HepG2 (cell line): ENCODE measurements around the gene RGS19. TPM values are rescaled to one million over a fixed set of nuclear protein-coding genes. Genes with fewer than 3 reads are reported as not detected.

Experiments used
- FOXC1 ChIP-seq: sonication (generic); formaldehyde crosslinking; IDR thresholded peaks from 2 replicates; pipeline ENCODE4 v1.8.0; 2022; ENCODE audit warnings: mild to moderate bottlenecking, missing genetic modification reagents, borderline replicate concordance
- MXD4 ChIP-seq: IDR thresholded peaks from 2 replicates; pipeline ENCODE4 v1.6.1; 2016; ENCODE audit warnings: mild to moderate bottlenecking, missing biosample characterization, missing genetic modification reagents
- PAWR ChIP-seq: sonication (generic); formaldehyde crosslinking; IDR thresholded peaks from 2 replicates; pipeline ENCODE4 v1.4.0; 2020; ENCODE audit warnings: missing genetic modification reagents, mild to moderate bottlenecking, borderline replicate concordance
- REXO4 ChIP-seq: sonication (generic); formaldehyde crosslinking; IDR thresholded peaks from 2 replicates; pipeline ENCODE4 v1.8.0; 2022; ENCODE audit warnings: missing genetic modification reagents, mild to moderate bottlenecking, borderline replicate concordance
- ZFP82 ChIP-seq: sonication (generic); formaldehyde crosslinking; IDR thresholded peaks from 2 replicates; pipeline ENCODE4 v1.5.1; 2020; ENCODE audit warnings: mild to moderate bottlenecking, missing genetic modification reagents, borderline replicate concordance
- ZFY ChIP-seq: sonication (generic); formaldehyde crosslinking; IDR thresholded peaks from 2 replicates; pipeline ENCODE4 v1.4.0; 2020; ENCODE audit warnings: missing genetic modification reagents
- ZKSCAN1 ChIP-seq: fragments of 150-350 bp; IDR thresholded peaks from 2 replicates; pipeline ENCODE4 v1.6.1; 2014; ENCODE audit warnings: low read length
- ZNF616 ChIP-seq: sonication (generic); formaldehyde crosslinking; IDR thresholded peaks from 2 replicates; pipeline ENCODE4 v1.5.0; 2020; ENCODE audit warnings: low read depth, mild to moderate bottlenecking, missing genetic modification reagents
- ZNF891 ChIP-seq: sonication (generic); formaldehyde crosslinking; IDR thresholded peaks from 2 replicates; pipeline ENCODE4 v1.5.0; 2020; ENCODE audit warnings: mild to moderate bottlenecking, missing genetic modification reagents
- ZSCAN22 ChIP-seq: sonication (generic); formaldehyde crosslinking; IDR thresholded peaks from 2 replicates; pipeline ENCODE4 v1.4.0; 2020; ENCODE audit warnings: mild to moderate bottlenecking, missing genetic modification reagents
- polyA plus RNA-seq, 8 experiments: library from polyadenylated mRNA; depleted of rRNA in 3 of 8; stranded (reverse) in 7 of 8; unstranded in 1 of 8; fragments of >200 nt; fragmentation: Illumina TruSeq in 4 of 8; extraction: Trizol in 4 of 8; gene quantifications; 2 replicates each; pipeline versions ENCODE4 v1.2.1 to v1.2.3, GENCODE V29; 2011 to 2016; ENCODE audit warnings: low read depth in 4 of 8, missing spikeins in 1 of 8, mixed read lengths in 1 of 8; ENCODE audit not compliant: insufficient read depth in 1 of 8
- total RNA-seq, 5 experiments: library from RNA; depleted of rRNA; stranded (reverse); fragments of >200 nt; fragmentation: Illumina TruSeq; extraction: Trizol; gene quantifications; 2 replicates each; pipeline ENCODE4 v1.2.3, GENCODE V29; 2016; ENCODE audit warnings: low read depth in 1 of 5
- TF ChIP-seq, protein P1 (sequence below): sonication (generic); formaldehyde crosslinking; conservative IDR thresholded peaks from 2 replicates; pipeline ENCODE4 v1.4.0; 2020; ENCODE audit warnings: missing genetic modification reagents
- TF ChIP-seq, protein P2 (sequence below): IDR thresholded peaks from 2 replicates; pipeline ENCODE4 v1.6.1; 2016; ENCODE audit warnings: mild to moderate bottlenecking
- TF ChIP-seq, protein P3 (sequence below): sonication (generic); formaldehyde crosslinking; IDR thresholded peaks from 2 replicates; pipeline ENCODE4 v1.4.0; 2020; ENCODE audit warnings: mild to moderate bottlenecking, missing genetic modification reagents, borderline replicate concordance
- TF ChIP-seq, protein P4 (sequence below): sonication (generic); formaldehyde crosslinking; IDR thresholded peaks from 2 replicates; pipeline ENCODE4 v1.5.0; 2020; ENCODE audit warnings: missing genetic modification reagents
- TF ChIP-seq, protein P5 (sequence below): sonication (generic); formaldehyde crosslinking; IDR thresholded peaks from 2 replicates; pipeline ENCODE4 v1.4.0; 2020; ENCODE audit warnings: missing genetic modification reagents

The RGS19 gene
- total and polyA plus RNA-seq, 2 of the 13 experiments (the other 11 are each of a cell fraction or from before 2014, with no cell fraction given), result 10.7 to 11.9 TPM

DNA sequence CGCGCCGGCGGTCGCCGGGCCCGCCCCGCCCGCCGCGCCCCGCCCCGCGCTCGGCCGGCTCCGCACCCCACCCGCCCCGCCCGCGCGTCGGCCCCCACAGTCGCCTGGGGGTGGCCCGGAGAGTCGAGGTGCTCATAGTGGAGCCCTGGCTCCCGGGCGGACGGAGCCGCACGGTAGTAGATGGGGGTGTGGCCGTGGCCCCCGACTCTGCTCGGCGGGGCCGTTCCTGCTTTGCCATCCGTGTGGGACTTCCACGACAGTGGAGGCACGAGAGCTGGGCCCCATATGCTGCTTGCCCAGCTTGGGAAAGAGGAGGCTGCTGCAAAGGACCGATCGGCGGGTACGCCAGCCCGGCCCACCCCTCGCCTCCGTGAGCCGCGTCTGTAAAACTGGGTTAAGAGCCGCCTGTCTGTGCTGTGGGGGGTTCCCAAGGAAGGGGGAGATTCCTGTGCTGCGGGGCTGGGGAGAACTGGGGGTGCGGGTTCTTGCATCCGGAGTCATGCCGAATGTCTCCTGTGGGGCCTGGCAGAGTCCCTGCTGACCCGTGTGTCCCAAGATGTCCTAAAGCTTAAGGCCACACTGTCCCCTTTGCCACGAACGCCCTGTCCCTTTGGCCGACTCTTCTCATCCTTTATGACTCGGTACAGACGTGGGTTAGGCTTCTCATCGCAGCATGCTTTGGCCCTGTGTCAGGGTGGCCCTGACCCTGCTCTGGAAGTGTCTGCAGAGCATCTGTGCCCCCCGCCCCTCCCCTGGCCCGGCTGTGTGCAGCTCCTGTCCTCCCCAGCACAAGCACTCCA, 895 bp upstream of the RGS19 start, which contains the start of gene OPRL1 (continued):
- no peak for TF ChIP-seq ZFP82 (CRISPR knock-in tag)
- TF ChIP-seq, protein P1, sequence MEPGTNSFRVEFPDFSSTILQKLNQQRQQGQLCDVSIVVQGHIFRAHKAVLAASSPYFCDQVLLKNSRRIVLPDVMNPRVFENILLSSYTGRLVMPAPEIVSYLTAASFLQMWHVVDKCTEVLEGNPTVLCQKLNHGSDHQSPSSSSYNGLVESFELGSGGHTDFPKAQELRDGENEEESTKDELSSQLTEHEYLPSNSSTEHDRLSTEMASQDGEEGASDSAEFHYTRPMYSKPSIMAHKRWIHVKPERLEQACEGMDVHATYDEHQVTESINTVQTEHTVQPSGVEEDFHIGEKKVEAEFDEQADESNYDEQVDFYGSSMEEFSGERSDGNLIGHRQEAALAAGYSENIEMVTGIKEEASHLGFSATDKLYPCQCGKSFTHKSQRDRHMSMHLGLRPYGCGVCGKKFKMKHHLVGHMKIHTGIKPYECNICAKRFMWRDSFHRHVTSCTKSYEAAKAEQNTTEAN (CRISPR knock-in tag), result no peak
- no peak; the same call in 1 of the 2 replicates for TF ChIP-seq ZNF891 (CRISPR knock-in tag)
- no peak for TF ChIP-seq ZNF616
- TF ChIP-seq, protein P2, sequence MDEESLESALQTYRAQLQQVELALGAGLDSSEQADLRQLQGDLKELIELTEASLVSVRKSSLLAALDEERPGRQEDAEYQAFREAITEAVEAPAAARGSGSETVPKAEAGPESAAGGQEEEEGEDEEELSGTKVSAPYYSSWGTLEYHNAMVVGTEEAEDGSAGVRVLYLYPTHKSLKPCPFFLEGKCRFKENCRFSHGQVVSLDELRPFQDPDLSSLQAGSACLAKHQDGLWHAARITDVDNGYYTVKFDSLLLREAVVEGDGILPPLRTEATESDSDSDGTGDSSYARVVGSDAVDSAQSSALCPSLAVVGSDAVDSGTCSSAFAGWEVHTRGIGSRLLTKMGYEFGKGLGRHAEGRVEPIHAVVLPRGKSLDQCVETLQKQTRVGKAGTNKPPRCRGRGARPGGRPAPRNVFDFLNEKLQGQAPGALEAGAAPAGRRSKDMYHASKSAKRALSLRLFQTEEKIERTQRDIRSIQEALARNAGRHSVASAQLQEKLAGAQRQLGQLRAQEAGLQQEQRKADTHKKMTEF, result no peak
- TF ChIP-seq, protein P3, sequence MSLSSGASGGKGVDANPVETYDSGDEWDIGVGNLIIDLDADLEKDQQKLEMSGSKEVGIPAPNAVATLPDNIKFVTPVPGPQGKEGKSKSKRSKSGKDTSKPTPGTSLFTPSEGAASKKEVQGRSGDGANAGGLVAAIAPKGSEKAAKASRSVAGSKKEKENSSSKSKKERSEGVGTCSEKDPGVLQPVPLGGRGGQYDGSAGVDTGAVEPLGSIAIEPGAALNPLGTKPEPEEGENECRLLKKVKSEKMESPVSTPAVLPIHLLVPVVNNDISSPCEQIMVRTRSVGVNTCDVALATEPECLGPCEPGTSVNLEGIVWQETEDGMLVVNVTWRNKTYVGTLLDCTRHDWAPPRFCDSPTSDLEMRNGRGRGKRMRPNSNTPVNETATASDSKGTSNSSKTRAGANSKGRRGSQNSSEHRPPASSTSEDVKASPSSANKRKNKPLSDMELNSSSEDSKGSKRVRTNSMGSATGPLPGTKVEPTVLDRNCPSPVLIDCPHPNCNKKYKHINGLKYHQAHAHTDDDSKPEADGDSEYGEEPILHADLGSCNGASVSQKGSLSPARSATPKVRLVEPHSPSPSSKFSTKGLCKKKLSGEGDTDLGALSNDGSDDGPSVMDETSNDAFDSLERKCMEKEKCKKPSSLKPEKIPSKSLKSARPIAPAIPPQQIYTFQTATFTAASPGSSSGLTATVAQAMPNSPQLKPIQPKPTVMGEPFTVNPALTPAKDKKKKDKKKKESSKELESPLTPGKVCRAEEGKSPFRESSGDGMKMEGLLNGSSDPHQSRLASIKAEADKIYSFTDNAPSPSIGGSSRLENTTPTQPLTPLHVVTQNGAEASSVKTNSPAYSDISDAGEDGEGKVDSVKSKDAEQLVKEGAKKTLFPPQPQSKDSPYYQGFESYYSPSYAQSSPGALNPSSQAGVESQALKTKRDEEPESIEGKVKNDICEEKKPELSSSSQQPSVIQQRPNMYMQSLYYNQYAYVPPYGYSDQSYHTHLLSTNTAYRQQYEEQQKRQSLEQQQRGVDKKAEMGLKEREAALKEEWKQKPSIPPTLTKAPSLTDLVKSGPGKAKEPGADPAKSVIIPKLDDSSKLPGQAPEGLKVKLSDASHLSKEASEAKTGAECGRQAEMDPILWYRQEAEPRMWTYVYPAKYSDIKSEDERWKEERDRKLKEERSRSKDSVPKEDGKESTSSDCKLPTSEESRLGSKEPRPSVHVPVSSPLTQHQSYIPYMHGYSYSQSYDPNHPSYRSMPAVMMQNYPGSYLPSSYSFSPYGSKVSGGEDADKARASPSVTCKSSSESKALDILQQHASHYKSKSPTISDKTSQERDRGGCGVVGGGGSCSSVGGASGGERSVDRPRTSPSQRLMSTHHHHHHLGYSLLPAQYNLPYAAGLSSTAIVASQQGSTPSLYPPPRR (CRISPR knock-in tag), result no peak
- no peak for TF ChIP-seq ZKSCAN1
- TF ChIP-seq ZFY, result peak; percentile 39; the same call in 1 of the 2 replicates
- TF ChIP-seq REXO4 (CRISPR knock-in tag), result no peak
- 0 out of 2 replicates have a peak, but pooled peaks have one; percentile 23 for TF ChIP-seq FOXC1 (CRISPR knock-in tag)
- TF ChIP-seq ZSCAN22 (CRISPR knock-in tag), result no peak
- TF ChIP-seq, protein P4, sequence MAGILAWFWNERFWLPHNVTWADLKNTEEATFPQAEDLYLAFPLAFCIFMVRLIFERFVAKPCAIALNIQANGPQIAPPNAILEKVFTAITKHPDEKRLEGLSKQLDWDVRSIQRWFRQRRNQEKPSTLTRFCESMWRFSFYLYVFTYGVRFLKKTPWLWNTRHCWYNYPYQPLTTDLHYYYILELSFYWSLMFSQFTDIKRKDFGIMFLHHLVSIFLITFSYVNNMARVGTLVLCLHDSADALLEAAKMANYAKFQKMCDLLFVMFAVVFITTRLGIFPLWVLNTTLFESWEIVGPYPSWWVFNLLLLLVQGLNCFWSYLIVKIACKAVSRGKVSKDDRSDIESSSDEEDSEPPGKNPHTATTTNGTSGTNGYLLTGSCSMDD, result no peak
- TF ChIP-seq PAWR, result no peak
- no peak for TF ChIP-seq MXD4 (CRISPR knock-in tag)
- TF ChIP-seq, protein P5, sequence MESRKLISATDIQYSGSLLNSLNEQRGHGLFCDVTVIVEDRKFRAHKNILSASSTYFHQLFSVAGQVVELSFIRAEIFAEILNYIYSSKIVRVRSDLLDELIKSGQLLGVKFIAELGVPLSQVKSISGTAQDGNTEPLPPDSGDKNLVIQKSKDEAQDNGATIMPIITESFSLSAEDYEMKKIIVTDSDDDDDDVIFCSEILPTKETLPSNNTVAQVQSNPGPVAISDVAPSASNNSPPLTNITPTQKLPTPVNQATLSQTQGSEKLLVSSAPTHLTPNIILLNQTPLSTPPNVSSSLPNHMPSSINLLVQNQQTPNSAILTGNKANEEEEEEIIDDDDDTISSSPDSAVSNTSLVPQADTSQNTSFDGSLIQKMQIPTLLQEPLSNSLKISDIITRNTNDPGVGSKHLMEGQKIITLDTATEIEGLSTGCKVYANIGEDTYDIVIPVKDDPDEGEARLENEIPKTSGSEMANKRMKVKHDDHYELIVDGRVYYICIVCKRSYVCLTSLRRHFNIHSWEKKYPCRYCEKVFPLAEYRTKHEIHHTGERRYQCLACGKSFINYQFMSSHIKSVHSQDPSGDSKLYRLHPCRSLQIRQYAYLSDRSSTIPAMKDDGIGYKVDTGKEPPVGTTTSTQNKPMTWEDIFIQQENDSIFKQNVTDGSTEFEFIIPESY (CRISPR knock-in tag), result no peak
